Measurements from ENCODE around the gene FBXL12.
"Not testable (repeated sequence)": the region's sequence is repeated elsewhere in the genome, so short reads cannot be mapped to it uniquely, and the experiment has no call there.

FBXL12 gene

DNA sequence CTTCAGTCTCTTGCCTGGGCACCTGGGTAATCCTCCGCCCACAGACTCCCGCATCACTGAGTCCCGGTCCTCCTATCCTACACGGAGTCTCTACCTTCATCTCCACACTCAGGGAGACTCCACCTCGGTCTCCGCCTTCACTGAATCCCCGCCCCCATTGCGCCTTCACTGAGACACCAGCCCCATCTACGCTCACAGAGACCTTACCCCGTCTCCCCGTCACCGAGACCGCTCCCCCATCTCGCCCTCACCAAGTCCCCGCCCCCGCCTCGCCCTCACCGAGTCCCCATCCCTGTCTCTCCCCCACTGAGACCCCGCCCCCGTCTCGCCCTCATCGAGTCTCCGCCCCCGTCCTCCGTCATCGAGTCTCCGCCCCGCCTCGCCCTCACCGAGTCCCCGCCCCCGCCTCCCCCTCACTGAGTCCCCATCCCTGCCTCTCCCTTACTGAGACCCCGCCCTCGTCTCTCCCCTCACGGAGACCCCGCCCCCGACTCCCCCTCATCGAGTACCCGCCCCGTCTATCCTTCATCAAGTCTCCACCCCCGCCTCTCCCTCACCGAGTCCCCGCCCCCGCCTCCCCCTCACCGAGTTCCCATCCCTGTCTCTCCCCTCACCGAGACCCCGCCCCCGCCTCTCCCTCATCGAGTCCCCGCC is 27.2 kb downstream of the FBXL12 start:
- peak; percentile 98 for DNase-seq

DNA sequence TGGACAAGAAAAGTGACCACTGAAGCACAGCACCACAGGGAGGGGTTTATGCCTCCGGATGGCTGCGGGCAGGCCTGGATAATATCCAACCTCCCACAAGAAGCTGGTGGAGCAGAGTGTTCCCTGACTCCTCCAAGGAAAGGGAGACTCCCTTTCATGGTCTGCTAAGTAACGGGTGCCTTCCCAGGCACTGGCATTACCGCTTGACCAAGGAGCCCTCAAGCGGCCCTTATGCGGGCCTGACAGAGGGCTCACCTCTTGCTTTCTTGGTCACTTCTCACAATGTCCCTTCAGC is 27.9 kb downstream of the FBXL12 start:
- not testable (repeated sequence) for DNase-seq

DNA sequence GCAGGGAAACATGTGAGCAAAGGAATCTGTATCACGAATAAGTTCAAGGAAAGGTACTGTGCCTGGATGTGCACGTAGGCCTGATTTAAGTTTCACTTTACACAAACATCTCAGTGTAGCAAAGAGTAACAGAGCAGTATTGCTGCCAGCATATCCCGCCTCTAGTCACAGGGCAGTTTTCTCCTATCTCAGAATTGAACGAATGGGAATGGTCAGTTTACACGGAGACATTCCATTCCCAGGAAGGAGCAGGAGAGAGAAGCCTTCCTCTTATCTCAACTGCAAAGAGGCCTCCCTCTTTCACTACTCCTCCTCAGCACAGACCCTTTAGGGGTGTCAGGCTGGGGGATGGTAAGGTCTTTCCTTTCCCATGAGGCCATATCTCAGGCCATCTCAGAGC is 29.3 kb downstream of the FBXL12 start:
- not testable (repeated sequence) for DNase-seq

DNA sequence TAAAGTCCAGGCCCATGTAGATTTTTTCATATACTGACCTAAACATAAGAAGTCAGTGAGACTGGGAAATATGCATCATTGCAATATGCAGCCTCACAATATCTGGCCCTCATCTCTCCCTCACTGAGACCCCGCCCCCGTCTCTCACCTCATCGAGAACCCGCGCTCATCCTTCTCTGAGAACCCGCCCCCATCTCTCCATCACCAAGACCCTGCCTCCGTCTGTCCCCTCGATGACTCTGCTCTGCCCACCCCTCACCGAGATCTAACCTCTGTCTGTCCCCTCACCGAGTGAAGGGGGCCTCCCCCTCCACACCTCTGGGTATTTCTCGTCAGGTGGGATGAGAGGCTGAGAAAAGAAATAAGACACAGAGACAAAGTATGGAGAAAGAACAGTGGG is 29.8 kb downstream of the FBXL12 start:
- DNase-seq = no peak

GRCh38 chr19:9788604-9789003 is 30.3 kb downstream of the FBXL12 start:
- DNase-seq = not testable (repeated sequence)

DNA sequence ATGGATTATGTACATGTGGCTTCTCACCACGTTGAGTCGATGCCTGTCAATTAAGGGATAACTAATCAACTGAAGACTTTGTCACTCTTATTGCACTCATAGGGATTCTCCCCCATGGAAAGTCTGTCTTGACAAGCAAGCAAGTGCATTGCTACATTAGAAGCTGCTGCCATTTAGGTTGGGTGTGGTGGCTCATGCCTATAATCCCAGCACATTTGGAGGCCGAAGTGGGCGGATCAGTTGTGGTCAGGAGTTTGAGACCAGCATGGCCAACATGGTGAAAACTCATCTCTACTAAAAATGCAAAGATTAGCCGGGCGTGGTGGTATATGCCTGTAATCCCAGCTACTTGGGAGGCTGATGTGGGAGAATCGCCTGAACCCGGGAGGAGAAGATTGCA is 32.1 kb downstream of the FBXL12 start:
- no peak for DNase-seq

DNA sequence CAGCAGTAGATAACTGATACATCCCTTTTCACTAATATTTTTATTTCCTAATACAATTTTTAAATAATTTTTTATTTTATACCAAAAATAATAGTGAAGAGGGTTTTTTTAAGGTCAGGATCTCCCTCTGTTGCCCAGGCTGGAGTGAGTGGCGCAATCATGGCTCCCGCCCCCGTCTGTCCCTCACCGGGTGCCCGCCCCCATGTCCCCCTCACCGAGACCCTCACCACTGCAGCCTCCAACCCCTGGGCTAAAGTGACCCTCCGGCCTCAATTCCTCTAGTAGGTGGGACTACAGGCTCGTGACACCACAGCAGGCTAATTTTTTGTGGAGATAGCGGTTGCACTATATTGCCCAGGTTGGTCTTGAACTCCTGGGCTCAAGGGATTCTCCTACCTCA is 32.5 kb downstream of the FBXL12 start:
- DNase-seq = no peak

GRCh38 chr19:9785367-9786331 is 33.2 kb downstream of the FBXL12 start:
- DNase-seq = peak; percentile 99

DNA sequence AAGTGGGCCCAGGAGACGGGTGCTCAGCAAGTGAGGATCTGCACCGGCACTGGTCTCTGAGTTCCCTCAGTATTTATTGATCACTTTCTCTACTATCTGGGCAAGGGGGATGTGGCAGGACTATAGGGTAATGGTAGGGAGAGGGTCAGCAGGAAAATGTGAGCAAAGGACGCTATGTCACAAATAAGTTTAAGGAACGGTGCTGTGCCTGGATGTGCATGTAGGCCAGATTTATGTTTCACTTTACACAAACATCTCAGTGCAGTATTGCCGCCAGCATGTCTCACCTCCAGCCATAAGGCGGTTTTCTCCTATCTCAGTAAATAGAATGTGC is 34.7 kb downstream of the FBXL12 start:
- not testable (repeated sequence) for DNase-seq

- no peak for DNase-seq
Observed at GRCh38 chr19:9782338-9782737, 36.5 kb downstream of the FBXL12 start.

GRCh38 chr19:9768175-9769112 is 50.4 kb downstream of the FBXL12 start, which contains the start of gene ZNF846:
Gene ZNF846, minus strand, starts transcription at chr19:9768738. Its CDS starts 3,788 bp downstream, at chr19:9764950.
- peak; percentile 96 for DNase-seq

All from NCI-H774 (cell line).